Prostate gland (tissue), 2 donors: Measurements from ENCODE around the gene CHST8.

Experiments
- CTCF ChIP-seq, 4 experiments: fragments of 200-600 bp in 2 of 4; fragments of 450-650 bp in 2 of 4; sonication (generic) in 2 of 4; IDR thresholded peaks; 1 replicate in 3 of 4; 2 replicates in 1 of 4; pipeline ENCODE4 v1.5.1; 2016 to 2019; ENCODE audit warnings: antibody characterized with exemption in 4 of 4, mild to moderate bottlenecking in 2 of 4, moderate library complexity in 2 of 4
- POLR2AphosphoS5 ChIP-seq: sonication (generic); formaldehyde crosslinking; IDR thresholded peaks from one replicate; pipeline ENCODE4 v1.6.1; 2017; ENCODE audit warnings: antibody characterized with exemption

DNA sequence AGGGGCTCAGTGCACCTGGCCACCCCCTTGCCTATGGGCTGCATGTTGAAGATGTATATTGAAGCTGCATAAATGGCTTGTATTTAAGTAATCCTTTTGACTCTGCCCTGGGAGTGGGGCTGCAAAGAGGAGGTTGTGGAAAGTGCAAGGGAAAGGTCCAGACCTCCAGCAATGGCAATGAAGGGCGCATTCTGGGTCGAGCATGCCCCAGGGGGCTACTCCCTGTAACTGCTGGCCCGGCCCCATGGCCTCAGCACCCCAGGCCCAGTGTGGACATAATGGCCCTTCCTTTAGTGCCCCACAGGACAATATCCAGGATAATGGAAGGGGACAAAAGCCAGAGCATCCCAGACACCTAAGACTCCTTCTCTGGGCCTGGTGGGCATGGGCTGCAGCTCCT is 43.1 kb upstream of the CHST8 start:
- no peak for TF ChIP-seq CTCF (IDR thresholded peaks at IDR 0.05)
- TF ChIP-seq POLR2AphosphoS5, result no peak
